ENCODE measurements around the gene ARMH4.

ARMH4 gene

GRCh38 chr14:58152014-58152857 lies at the start of gene ARMH4:
Gene ARMH4, minus strand, starts transcription at chr14:58152213. Its CDS starts 12,855 bp downstream, at chr14:58139358.
- no peaks in the 10 kb centered on the region for H3K36me3 Mint-ChIP-seq
- H3K27ac Mint-ChIP-seq, result no peak within 1 kb of the TSS
- H3K4me3 Mint-ChIP-seq, result peak within 1 kb of the TSS; percentile 69
- peak; percentile 92 for ATAC-seq
- peak; percentile 29 to 79 for DNase-seq (ENCODE audit: low spot score in 2 of 2)
- peaks cover 6% of the 10 kb centered on the region for H3K4me1 Mint-ChIP-seq
- H3K9me3 Mint-ChIP-seq, result no peaks in the 10 kb centered on the region

- Mint-ChIP-seq H3K4me3 (peak overlapping the region; percentile 92), H3K4me1 (peaks cover 30% of the 10 kb centered on the region), H3K36me3 (peaks cover 47% of the 10 kb centered on the region), H3K27ac (peak overlapping the region; percentile 95), H3K9me3 (no peaks in the 10 kb centered on the region)
- DNase-seq (ENCODE audit: low spot score in 2 of 2) (no peak), ATAC-seq (no peak)
Measured at GRCh38 chr14:58200846-58201245, 48.8 kb upstream of the ARMH4 start.

- peak; percentile 36 for ATAC-seq
- H3K4me1 Mint-ChIP-seq, result peaks cover 30% of the 10 kb centered on the region
- no peak for DNase-seq (ENCODE audit: low spot score in 2 of 2)
Measured at GRCh38 chr14:58200480-58200841, 48.4 kb upstream of the ARMH4 start.

GRCh38 chr14:58199726-58200479 lies 47.9 kb upstream of the ARMH4 start, which contains the start of gene ACTR10:
Gene ACTR10, plus strand, starts transcription at chr14:58200149. Its CDS starts 69 bp downstream, at chr14:58200218.
- Mint-ChIP-seq H3K27ac (peak within 1 kb of the TSS; percentile 95), H3K4me1 (peaks cover 30% of the 10 kb centered on the region), H3K36me3 (peaks cover 38% of the 10 kb centered on the region), H3K9me3 (no peaks in the 10 kb centered on the region), H3K4me3 (peak within 1 kb of the TSS; percentile 92)
- DNase-seq (ENCODE audit: low spot score in 2 of 2), result peak; percentile 93 to 96
- peak; percentile 95 for ATAC-seq

More at GRCh38 chr14:58200480-58200841, 48.4 kb upstream of the ARMH4 start:
- Mint-ChIP-seq H3K4me3 (peak overlapping the region; percentile 92), H3K36me3 (peaks cover 43% of the 10 kb centered on the region), H3K27ac (peak overlapping the region; percentile 95), H3K9me3 (no peaks in the 10 kb centered on the region)

GRCh38 chr14:58198086-58198485 lies 46.1 kb upstream of the ARMH4 start:
- peaks cover 30% of the 10 kb centered on the region for H3K4me1 Mint-ChIP-seq
- H3K4me3 Mint-ChIP-seq, result peak overlapping the region; percentile 92
- no peak for ATAC-seq
- H3K36me3 Mint-ChIP-seq, result peaks cover 19% of the 10 kb centered on the region
- no peaks in the 10 kb centered on the region for H3K9me3 Mint-ChIP-seq
- H3K27ac Mint-ChIP-seq, result no peak overlapping the region
- DNase-seq (ENCODE audit: low spot score in 2 of 2), result no peak

GRCh38 chr14:58196198-58196597 lies 44.2 kb upstream of the ARMH4 start:
- ATAC-seq (no peak), DNase-seq (ENCODE audit: low spot score in 2 of 2) (no peak)
- Mint-ChIP-seq H3K27ac (no peak overlapping the region), H3K36me3 (peaks cover 2% of the 10 kb centered on the region), H3K9me3 (no peaks in the 10 kb centered on the region), H3K4me3 (no peak overlapping the region), H3K4me1 (peaks cover 25% of the 10 kb centered on the region)

GRCh38 chr14:58193542-58193941 lies 41.5 kb upstream of the ARMH4 start:
- Mint-ChIP-seq H3K4me3 (no peak overlapping the region), H3K27ac (peak overlapping the region; percentile 15), H3K36me3 (no peaks in the 10 kb centered on the region), H3K9me3 (no peaks in the 10 kb centered on the region), H3K4me1 (peaks cover 12% of the 10 kb centered on the region)
- DNase-seq (ENCODE audit: low spot score in 2 of 2) (no peak), ATAC-seq (no peak)

- Mint-ChIP-seq H3K4me3 (no peak overlapping the region), H3K27ac (no peak overlapping the region), H3K4me1 (no peaks in the 10 kb centered on the region), H3K9me3 (no peaks in the 10 kb centered on the region), H3K36me3 (no peaks in the 10 kb centered on the region)
- ATAC-seq (no peak), DNase-seq (ENCODE audit: low spot score in 2 of 2) (no peak)
Measured at GRCh38 chr14:58191763-58192601, 40.0 kb upstream of the ARMH4 start.

GRCh38 chr14:58189176-58189575 lies 37.2 kb upstream of the ARMH4 start:
- Mint-ChIP-seq H3K4me1 (no peaks in the 10 kb centered on the region), H3K27ac (no peak overlapping the region), H3K9me3 (no peaks in the 10 kb centered on the region), H3K4me3 (no peak overlapping the region), H3K36me3 (no peaks in the 10 kb centered on the region)
- DNase-seq (ENCODE audit: low spot score in 2 of 2), result no peak
- no peak for ATAC-seq

- no peak for ATAC-seq
- Mint-ChIP-seq H3K27ac (no peak overlapping the region), H3K9me3 (no peaks in the 10 kb centered on the region)
Measured at GRCh38 chr14:58177125-58177524, 25.1 kb upstream of the ARMH4 start.

GRCh38 chr14:58171090-58171489 lies 19.1 kb upstream of the ARMH4 start:
- Mint-ChIP-seq H3K9me3 (no peaks in the 10 kb centered on the region), H3K4me1 (peaks cover 20% of the 10 kb centered on the region), H3K4me3 (no peak overlapping the region), H3K27ac (peak overlapping the region; percentile 27), H3K36me3 (no peaks in the 10 kb centered on the region)
- DNase-seq (ENCODE audit: low spot score in 2 of 2), result peak; percentile 15 to 73
- ATAC-seq, result peak; percentile 96

More at GRCh38 chr14:58177125-58177524, 25.1 kb upstream of the ARMH4 start:
- DNase-seq (ENCODE audit: low spot score in 2 of 2), result no peak
- Mint-ChIP-seq H3K4me3 (no peak overlapping the region), H3K4me1 (no peaks in the 10 kb centered on the region), H3K36me3 (no peaks in the 10 kb centered on the region)

- Mint-ChIP-seq H3K36me3 (no peaks in the 10 kb centered on the region), H3K9me3 (no peaks in the 10 kb centered on the region), H3K27ac (no peak overlapping the region), H3K4me3 (no peak overlapping the region), H3K4me1 (peaks cover 27% of the 10 kb centered on the region)
- no peak for ATAC-seq
- DNase-seq (ENCODE audit: low spot score in 2 of 2), result no peak
Measured at GRCh38 chr14:58167891-58168290, 15.9 kb upstream of the ARMH4 start.

- no peak for ATAC-seq
- Mint-ChIP-seq H3K4me3 (no peak overlapping the region), H3K4me1 (peaks cover 27% of the 10 kb centered on the region)
Measured at GRCh38 chr14:58167057-58167456, 15.0 kb upstream of the ARMH4 start.

GRCh38 chr14:58166005-58166983 lies 14.3 kb upstream of the ARMH4 start:
- Mint-ChIP-seq H3K9me3 (no peaks in the 10 kb centered on the region), H3K36me3 (no peaks in the 10 kb centered on the region), H3K4me3 (no peak overlapping the region), H3K4me1 (peaks cover 26% of the 10 kb centered on the region), H3K27ac (peak overlapping the region; percentile 1)
- ATAC-seq, result peak; percentile 89
- peak; percentile 66 to 85 for DNase-seq (ENCODE audit: low spot score in 2 of 2)

More at GRCh38 chr14:58167057-58167456, 15.0 kb upstream of the ARMH4 start:
- Mint-ChIP-seq H3K9me3 (no peaks in the 10 kb centered on the region), H3K27ac (peak overlapping the region; percentile 27), H3K36me3 (no peaks in the 10 kb centered on the region)
- DNase-seq (ENCODE audit: low spot score in 2 of 2), result no peak
